KMS-11 (cell line): ENCODE results near the gene SLC2A11.

Source experiments
- H2AFZ ChIP-seq: fragments of 200-600 bp; sonication (generic); 2 replicates; pipeline ENCODE4 v1.6.1; 2016; ENCODE audit warnings: antibody characterized with exemption, mixed run types, low read depth
- H3K27ac ChIP-seq: fragments of 200-600 bp; sonication (generic); 2 replicates; pipeline ENCODE4 v1.6.1; 2016; ENCODE audit warnings: mild to moderate bottlenecking, mixed run types
- H3K27me3 ChIP-seq: fragments of 200-600 bp; sonication (generic); 2 replicates; pipeline ENCODE4 v1.6.1; 2017; ENCODE audit warnings: mild to moderate bottlenecking, low read depth, mixed run types, moderate library complexity; ENCODE audit not compliant: insufficient read depth
- H3K36me3 ChIP-seq: fragments of 200-600 bp; sonication (generic); 2 replicates; pipeline ENCODE4 v1.6.1; 2017; ENCODE audit warnings: mild to moderate bottlenecking, mixed run types; ENCODE audit not compliant: insufficient read depth
- H3K4me1 ChIP-seq: fragments of 200-600 bp; sonication (generic); 2 replicates; pipeline ENCODE4 v1.6.1; 2016; ENCODE audit warnings: mild to moderate bottlenecking, low read depth, mixed run types; ENCODE audit not compliant: poor library complexity, severe bottlenecking
- H3K4me2 ChIP-seq: fragments of 200-600 bp; sonication (generic); 2 replicates; pipeline ENCODE4 v1.7.0; 2016; ENCODE audit warnings: mild to moderate bottlenecking, mixed run types
- H3K4me3 ChIP-seq: fragments of 200-600 bp; sonication (generic); IDR thresholded peaks from 2 replicates; pipeline ENCODE4 v1.6.1; 2017; ENCODE audit warnings: low read depth, low read length, mixed read lengths; ENCODE audit not compliant: insufficient read depth
- H3K79me2 ChIP-seq: fragments of 200-600 bp; sonication (generic); 2 replicates; pipeline ENCODE4 v1.6.1; 2016; ENCODE audit warnings: low read depth, mixed run types; ENCODE audit not compliant: insufficient read depth
- H3K9ac ChIP-seq: fragments of 200-600 bp; sonication (generic); 2 replicates; pipeline ENCODE4 v1.6.1; 2016; ENCODE audit warnings: mild to moderate bottlenecking, mixed run types
- H4K20me1 ChIP-seq: fragments of 200-600 bp; sonication (generic); 2 replicates; pipeline ENCODE4 v1.6.1; 2016; ENCODE audit warnings: mild to moderate bottlenecking, mixed run types; ENCODE audit not compliant: insufficient read depth
- TF ChIP-seq, protein P1 (sequence below): fragments of 200-600 bp; sonication (generic); conservative IDR thresholded peaks from 2 replicates; pipeline ENCODE4 v1.6.1; 2017; ENCODE audit warnings: low read depth, mild to moderate bottlenecking, antibody characterized with exemption, low read length, moderate library complexity, mixed read lengths

SLC2A11 gene

GRCh38 chr22:23827351-23827995 is 30.2 kb upstream of the SLC2A11 start:
- no peaks in the 10 kb centered on the region for H4K20me1 ChIP-seq
- H3K4me1 ChIP-seq, result no peaks in the 10 kb centered on the region
- no peak overlapping the region for H3K4me2 ChIP-seq
- no peak overlapping the region for H3K27ac ChIP-seq
- TF ChIP-seq, protein P1, sequence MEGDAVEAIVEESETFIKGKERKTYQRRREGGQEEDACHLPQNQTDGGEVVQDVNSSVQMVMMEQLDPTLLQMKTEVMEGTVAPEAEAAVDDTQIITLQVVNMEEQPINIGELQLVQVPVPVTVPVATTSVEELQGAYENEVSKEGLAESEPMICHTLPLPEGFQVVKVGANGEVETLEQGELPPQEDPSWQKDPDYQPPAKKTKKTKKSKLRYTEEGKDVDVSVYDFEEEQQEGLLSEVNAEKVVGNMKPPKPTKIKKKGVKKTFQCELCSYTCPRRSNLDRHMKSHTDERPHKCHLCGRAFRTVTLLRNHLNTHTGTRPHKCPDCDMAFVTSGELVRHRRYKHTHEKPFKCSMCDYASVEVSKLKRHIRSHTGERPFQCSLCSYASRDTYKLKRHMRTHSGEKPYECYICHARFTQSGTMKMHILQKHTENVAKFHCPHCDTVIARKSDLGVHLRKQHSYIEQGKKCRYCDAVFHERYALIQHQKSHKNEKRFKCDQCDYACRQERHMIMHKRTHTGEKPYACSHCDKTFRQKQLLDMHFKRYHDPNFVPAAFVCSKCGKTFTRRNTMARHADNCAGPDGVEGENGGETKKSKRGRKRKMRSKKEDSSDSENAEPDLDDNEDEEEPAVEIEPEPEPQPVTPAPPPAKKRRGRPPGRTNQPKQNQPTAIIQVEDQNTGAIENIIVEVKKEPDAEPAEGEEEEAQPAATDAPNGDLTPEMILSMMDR, result no peak
- no peaks in the 10 kb centered on the region for H3K79me2 ChIP-seq
- no peaks in the 10 kb centered on the region for H3K36me3 ChIP-seq
- no peak overlapping the region for H3K4me3 ChIP-seq
- no peak overlapping the region for H2AFZ ChIP-seq
- no peaks in the 10 kb centered on the region for H3K27me3 ChIP-seq
- H3K9ac ChIP-seq, result no peak overlapping the region

GRCh38 chr22:23828800-23829680 is 28.6 kb upstream of the SLC2A11 start:
- no peak overlapping the region for H3K4me2 ChIP-seq
- no peaks in the 10 kb centered on the region for H3K4me1 ChIP-seq
- no peaks in the 10 kb centered on the region for H4K20me1 ChIP-seq
- no peak overlapping the region for H3K27ac ChIP-seq
- H3K79me2 ChIP-seq, result no peaks in the 10 kb centered on the region
- H3K9ac ChIP-seq, result no peak overlapping the region
- H3K36me3 ChIP-seq, result no peaks in the 10 kb centered on the region
- no peak overlapping the region for H2AFZ ChIP-seq
- TF ChIP-seq, protein P1, result no peak
- no peaks in the 10 kb centered on the region for H3K27me3 ChIP-seq
- H3K4me3 ChIP-seq, result no peak overlapping the region

DNA sequence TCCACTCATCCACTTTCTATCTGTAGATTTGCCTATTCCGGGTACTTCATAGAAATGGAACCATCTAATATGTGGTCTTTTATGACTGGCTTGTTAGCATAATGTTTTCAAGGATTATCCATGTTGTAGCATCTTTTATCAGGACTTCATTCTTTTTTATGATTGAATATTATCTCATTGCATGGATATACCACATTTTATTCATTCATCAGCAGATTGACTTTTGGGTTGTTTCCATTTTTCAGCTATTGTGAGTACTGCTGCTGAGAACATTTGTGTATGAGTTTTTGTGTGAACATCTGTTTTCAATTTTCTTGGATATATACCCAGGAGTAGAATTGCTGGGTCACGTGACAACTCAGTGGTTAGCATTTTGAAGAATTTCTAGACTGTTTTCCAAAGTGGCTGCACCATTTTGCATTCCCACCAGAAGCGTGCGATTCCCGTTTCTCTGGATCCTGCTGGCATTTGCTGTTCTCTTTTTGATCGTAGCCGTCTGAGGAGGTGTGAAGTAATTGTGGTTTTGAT is 27.8 kb upstream of the SLC2A11 start:
- H3K27me3 ChIP-seq, result no peaks in the 10 kb centered on the region
- H3K79me2 ChIP-seq, result no peaks in the 10 kb centered on the region
- TF ChIP-seq, protein P1, result no peak
- H3K4me1 ChIP-seq, result peaks cover 3% of the 10 kb centered on the region
- no peak overlapping the region for H3K4me3 ChIP-seq
- no peak overlapping the region for H3K4me2 ChIP-seq
- H3K9ac ChIP-seq, result no peak overlapping the region
- no peak overlapping the region for H3K27ac ChIP-seq
- H4K20me1 ChIP-seq, result no peaks in the 10 kb centered on the region
- H3K36me3 ChIP-seq, result no peaks in the 10 kb centered on the region
- no peak overlapping the region for H2AFZ ChIP-seq

- TF ChIP-seq, protein P1, result no peak
- Histone ChIP-seq H3K4me2 (no peak overlapping the region), H3K79me2 (peaks cover 8% of the 10 kb centered on the region; the same call in 1 of the 2 replicates), H3K27ac (no peak overlapping the region), H3K9ac (no peak overlapping the region), H3K36me3 (no peaks in the 10 kb centered on the region), H3K4me1 (peaks cover 16% of the 10 kb centered on the region), H4K20me1 (no peaks in the 10 kb centered on the region), H2AFZ (no peak overlapping the region), H3K27me3 (no peaks in the 10 kb centered on the region), H3K4me3 (no peak overlapping the region)
Measured at GRCh38 chr22:23831261-23831660, 26.4 kb upstream of the SLC2A11 start.
